HEK293 (cell line): ENCODE measurements around the gene UGGT1.

Experiments
- CTCF ChIA-PET: fragments of 350-600 bp; formaldehyde crosslinking; extraction: SDS; loops from one replicate; lab custom pipeline; 2021; ENCODE audit warnings: antibody characterized with exemption; lab: Yijun Ruan, JAX
- POLR2A ChIA-PET: fragments of 300-600 bp; formaldehyde crosslinking; extraction: SDS; loops from one replicate; lab custom pipeline; 2020; ENCODE audit warnings: antibody characterized with exemption, inconsistent platforms; lab: Yijun Ruan, JAX
- H3K27ac ChIP-seq: fragments of 200-500 bp; sonication (Bioruptor generic); 2 replicates; pipeline ENCODE4 v1.5.1; 2014; ENCODE audit warnings: low read depth, low read length, control low read depth, inconsistent platforms; ENCODE audit errors: extremely low read depth
- H3K36me3 ChIP-seq, 2 experiments: fragments of 200-500 bp in 1 of 2; sonication (Bioruptor generic) in 1 of 2; 1 replicate in 1 of 2; 2 replicates in 1 of 2; pipeline ENCODE4 v1.5.1; 2014 to 2017; ENCODE audit warnings: inconsistent platforms in 2 of 2, low read length in 2 of 2; ENCODE audit not compliant: control insufficient read depth in 2 of 2, insufficient read depth in 1 of 2
- H3K4me1 ChIP-seq: fragments of 200-500 bp; sonication (Bioruptor generic); 2 replicates; pipeline ENCODE4 v1.5.1; 2014; ENCODE audit warnings: mild to moderate bottlenecking, low read length, inconsistent platforms; ENCODE audit not compliant: control insufficient read depth, insufficient read depth
- H3K4me3 ChIP-seq: 2 replicates; pipeline ENCODE4 v1.5.1; 2011; ENCODE audit warnings: low read depth, mild to moderate bottlenecking, control low read depth, low read length, moderate library complexity
- H3K9me3 ChIP-seq: fragments of 200-500 bp; sonication (Bioruptor generic); 2 replicates; pipeline ENCODE4 v1.5.1; 2014; ENCODE audit warnings: low read depth, low read length, inconsistent platforms; ENCODE audit not compliant: control insufficient read depth, insufficient read depth
- ATF2 ChIP-seq: fragments of 450-650 bp; formaldehyde crosslinking; IDR thresholded peaks from 2 replicates; pipeline ENCODE4 v1.5.1; 2016; ENCODE audit warnings: missing biosample characterization, missing genetic modification characterization, low read depth
- FEZF1 ChIP-seq: fragments of 450-650 bp; formaldehyde crosslinking; IDR thresholded peaks from 2 replicates; pipeline ENCODE4 v1.5.1; 2016; ENCODE audit warnings: missing biosample characterization, missing genetic modification characterization
- GLIS1 ChIP-seq: fragments of 450-650 bp; formaldehyde crosslinking; IDR thresholded peaks from 2 replicates; pipeline ENCODE4 v1.5.1; 2016; ENCODE audit warnings: missing biosample characterization, missing genetic modification characterization
- KLF16 ChIP-seq: fragments of 450-650 bp; formaldehyde crosslinking; IDR thresholded peaks from 2 replicates; pipeline ENCODE4 v1.5.1; 2017; ENCODE audit warnings: missing biosample characterization, missing genetic modification characterization
- KLF17 ChIP-seq: fragments of 450-650 bp; formaldehyde crosslinking; IDR thresholded peaks from 2 replicates; pipeline ENCODE4 v1.5.1; 2016; ENCODE audit warnings: missing biosample characterization, missing genetic modification characterization
- SETDB1 ChIP-seq: IDR thresholded peaks from one replicate; pipeline ENCODE4 v1.6.1; 2017; ENCODE audit warnings: mild to moderate bottlenecking, low read length, moderate library complexity, mixed read lengths; ENCODE audit not compliant: insufficient read length
- TRIM28 ChIP-seq: IDR thresholded peaks from 2 replicates; pipeline ENCODE4 v1.6.1; 2011; ENCODE audit warnings: low read length, control low read depth, borderline replicate concordance
- ZBTB17 ChIP-seq: fragments of 450-650 bp; formaldehyde crosslinking; IDR thresholded peaks from 2 replicates; pipeline ENCODE4 v1.5.1; 2016; ENCODE audit warnings: missing biosample characterization, missing genetic modification characterization
- ZBTB7A ChIP-seq: fragments of 450-650 bp; formaldehyde crosslinking; IDR thresholded peaks from 2 replicates; pipeline ENCODE4 v1.5.1; 2016; ENCODE audit warnings: low read depth, missing biosample characterization, missing genetic modification characterization
- ZNF23 ChIP-seq: fragments of 450-650 bp; formaldehyde crosslinking; IDR thresholded peaks from 2 replicates; pipeline ENCODE4 v1.5.1; 2016; ENCODE audit warnings: missing biosample characterization, missing genetic modification characterization, borderline replicate concordance
- ZNF274 ChIP-seq, 2 experiments: fragments of 200-500 bp in 1 of 2; fragments of 450-650 bp in 1 of 2; sonication (Bioruptor generic) in 1 of 2; formaldehyde crosslinking in 1 of 2; IDR thresholded peaks; 2 replicates each; pipeline versions ENCODE4 v1.5.1 to v1.6.1; 2014 to 2016; ENCODE audit warnings: borderline replicate concordance in 1 of 2, inconsistent platforms in 1 of 2, low read length in 1 of 2, missing biosample characterization in 1 of 2, missing genetic modification characterization in 1 of 2
- ZNF366 ChIP-seq: fragments of 450-650 bp; formaldehyde crosslinking; conservative IDR thresholded peaks from 2 replicates; pipeline ENCODE4 v1.5.1; 2016; ENCODE audit warnings: missing biosample characterization, missing genetic modification characterization
- ZNF404 ChIP-seq: fragments of 450-650 bp; formaldehyde crosslinking; IDR thresholded peaks from 2 replicates; pipeline ENCODE4 v1.5.1; 2017; ENCODE audit warnings: missing biosample characterization, missing genetic modification characterization
- ZNF423 ChIP-seq: fragments of 450-650 bp; formaldehyde crosslinking; IDR thresholded peaks from 2 replicates; pipeline ENCODE4 v1.5.1; 2016; ENCODE audit warnings: missing biosample characterization, missing genetic modification characterization
- ZNF561 ChIP-seq: fragments of 450-650 bp; IDR thresholded peaks from 2 replicates; pipeline ENCODE4 v1.5.1; 2018; ENCODE audit warnings: missing biosample characterization, missing genetic modification characterization, borderline replicate concordance
- TF ChIP-seq, protein P1 (sequence below): fragments of 450-650 bp; formaldehyde crosslinking; IDR thresholded peaks from 2 replicates; pipeline ENCODE4 v1.5.1; 2016; ENCODE audit warnings: missing biosample characterization, missing genetic modification characterization, borderline replicate concordance
- TF ChIP-seq, protein P2 (sequence below): fragments of 450-650 bp; formaldehyde crosslinking; optimal IDR thresholded peaks from 2 replicates; pipeline ENCODE3; 2016; ENCODE audit warnings: missing biosample characterization, mild to moderate bottlenecking, missing genetic modification characterization

Gene UGGT1

GRCh38 chr2:128041561-128041960 lies 49.4 kb upstream of the UGGT1 start:
- Histone ChIP-seq H3K4me3 (no peak overlapping the region), H3K4me1 (no peaks in the 10 kb centered on the region), H3K9me3 (no peaks in the 10 kb centered on the region), H3K27ac (no peak overlapping the region), H3K36me3 (no peaks in the 10 kb centered on the region)
- TF ChIP-seq KLF16 (tag by site-specific recombination) = no peak
- TF ChIP-seq, protein P1, sequence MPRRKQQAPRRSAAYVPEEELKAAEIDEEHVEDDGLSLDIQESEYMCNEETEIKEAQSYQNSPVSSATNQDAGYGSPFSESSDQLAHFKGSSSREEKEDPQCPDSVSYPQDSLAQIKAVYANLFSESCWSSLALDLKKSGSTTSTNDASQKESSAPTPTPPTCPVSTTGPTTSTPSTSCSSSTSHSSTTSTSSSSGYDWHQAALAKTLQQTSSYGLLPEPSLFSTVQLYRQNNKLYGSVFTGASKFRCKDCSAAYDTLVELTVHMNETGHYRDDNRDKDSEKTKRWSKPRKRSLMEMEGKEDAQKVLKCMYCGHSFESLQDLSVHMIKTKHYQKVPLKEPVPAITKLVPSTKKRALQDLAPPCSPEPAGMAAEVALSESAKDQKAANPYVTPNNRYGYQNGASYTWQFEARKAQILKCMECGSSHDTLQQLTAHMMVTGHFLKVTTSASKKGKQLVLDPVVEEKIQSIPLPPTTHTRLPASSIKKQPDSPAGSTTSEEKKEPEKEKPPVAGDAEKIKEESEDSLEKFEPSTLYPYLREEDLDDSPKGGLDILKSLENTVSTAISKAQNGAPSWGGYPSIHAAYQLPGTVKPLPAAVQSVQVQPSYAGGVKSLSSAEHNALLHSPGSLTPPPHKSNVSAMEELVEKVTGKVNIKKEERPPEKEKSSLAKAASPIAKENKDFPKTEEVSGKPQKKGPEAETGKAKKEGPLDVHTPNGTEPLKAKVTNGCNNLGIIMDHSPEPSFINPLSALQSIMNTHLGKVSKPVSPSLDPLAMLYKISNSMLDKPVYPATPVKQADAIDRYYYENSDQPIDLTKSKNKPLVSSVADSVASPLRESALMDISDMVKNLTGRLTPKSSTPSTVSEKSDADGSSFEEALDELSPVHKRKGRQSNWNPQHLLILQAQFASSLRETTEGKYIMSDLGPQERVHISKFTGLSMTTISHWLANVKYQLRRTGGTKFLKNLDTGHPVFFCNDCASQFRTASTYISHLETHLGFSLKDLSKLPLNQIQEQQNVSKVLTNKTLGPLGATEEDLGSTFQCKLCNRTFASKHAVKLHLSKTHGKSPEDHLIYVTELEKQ (tag by site-specific recombination) = no peak
- TF ChIP-seq ZNF23 (tag by site-specific recombination) = no peak
- no peak for TF ChIP-seq ZNF404 (tag by site-specific recombination)
- TF ChIP-seq ZNF423 = no peak
- TF ChIP-seq ATF2 (tag by site-specific recombination) = no peak
- no peak for TF ChIP-seq ZNF366 (tag by site-specific recombination)
- TF ChIP-seq FEZF1 (tag by site-specific recombination) = no peak
- no peak for TF ChIP-seq GLIS1 (tag by site-specific recombination)
- no peak for TF ChIP-seq ZNF274 (IDR thresholded peaks at IDR 0.05; ENCODE audit: low read length)
- TF ChIP-seq ZNF274 (tag by site-specific recombination; IDR thresholded peaks at IDR 0.05; ENCODE audit: borderline replicate concordance) = no peak
- TF ChIP-seq ZBTB17 (tag by site-specific recombination) = no peak
- ChIA-PET POLR2A (no interaction called here), CTCF (no interaction called here)

DNA sequence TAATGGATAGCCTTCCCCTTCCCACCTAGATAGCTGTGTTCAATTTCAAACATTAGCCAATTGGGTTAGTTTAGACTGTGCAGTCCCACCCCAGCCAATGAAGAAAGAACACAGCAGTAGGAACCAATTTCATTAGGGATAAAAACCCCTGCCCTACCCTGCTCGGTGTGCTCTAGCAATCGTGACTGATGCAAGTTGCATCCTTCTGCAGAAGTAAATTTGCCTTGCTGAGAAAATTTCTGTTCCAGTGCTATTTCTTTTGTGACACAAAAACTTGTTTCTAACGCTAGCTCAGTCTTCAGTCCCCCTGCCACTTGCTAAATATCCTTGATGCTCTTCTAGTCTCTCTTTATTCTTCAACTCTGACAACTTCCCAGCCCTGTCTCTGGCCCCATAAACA lies 48.0 kb upstream of the UGGT1 start:
- Histone ChIP-seq H3K36me3 (no peaks in the 10 kb centered on the region), H3K4me1 (no peaks in the 10 kb centered on the region), H3K9me3 (no peaks in the 10 kb centered on the region), H3K4me3 (no peak overlapping the region), H3K27ac (no peak overlapping the region)
- TF ChIP-seq, protein P2, sequence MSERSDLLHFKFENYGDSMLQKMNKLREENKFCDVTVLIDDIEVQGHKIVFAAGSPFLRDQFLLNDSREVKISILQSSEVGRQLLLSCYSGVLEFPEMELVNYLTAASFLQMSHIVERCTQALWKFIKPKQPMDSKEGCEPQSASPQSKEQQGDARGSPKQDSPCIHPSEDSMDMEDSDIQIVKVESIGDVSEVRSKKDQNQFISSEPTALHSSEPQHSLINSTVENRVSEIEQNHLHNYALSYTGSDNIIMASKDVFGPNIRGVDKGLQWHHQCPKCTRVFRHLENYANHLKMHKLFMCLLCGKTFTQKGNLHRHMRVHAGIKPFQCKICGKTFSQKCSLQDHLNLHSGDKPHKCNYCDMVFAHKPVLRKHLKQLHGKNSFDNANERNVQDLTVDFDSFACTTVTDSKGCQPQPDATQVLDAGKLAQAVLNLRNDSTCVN (tag by site-specific recombination) = no peak
- no peak for TF ChIP-seq ZBTB7A (tag by site-specific recombination)
- TF ChIP-seq TRIM28 = peak; percentile 90; the same call in 1 of the 2 replicates
- TF ChIP-seq KLF17 (tag by site-specific recombination) = no peak
- peak; percentile 68; the same call in 1 of the 2 replicates for TF ChIP-seq ZNF561 (tag by site-specific recombination)
- TF ChIP-seq SETDB1 = peak; percentile 99
- ChIA-PET POLR2A (no interaction called here), CTCF (interaction anchor here (1.2 kb wide), 1 partner anchor 22 kb away, joined by 3 read pairs; no protein-coding TSS in a partner anchor)
